Urothelium cell line (cell line): ENCODE data around the gene BPTF.
"Not testable (repeated sequence)": the region's sequence is repeated elsewhere in the genome, so short reads cannot be mapped to it uniquely, and the experiment has no call there.

Experiments
- DNase-seq: peaks from one replicate; pipeline ENCODE4 v3.0.0; 2011; ENCODE audit warnings: low spot score, mixed read lengths
- FAIRE-seq: peaks from 2 replicates; lab custom pipeline; 2011; peaks lifted over from hg19 to GRCh38; lab: Jason Lieb, UNC

The BPTF gene

DNA sequence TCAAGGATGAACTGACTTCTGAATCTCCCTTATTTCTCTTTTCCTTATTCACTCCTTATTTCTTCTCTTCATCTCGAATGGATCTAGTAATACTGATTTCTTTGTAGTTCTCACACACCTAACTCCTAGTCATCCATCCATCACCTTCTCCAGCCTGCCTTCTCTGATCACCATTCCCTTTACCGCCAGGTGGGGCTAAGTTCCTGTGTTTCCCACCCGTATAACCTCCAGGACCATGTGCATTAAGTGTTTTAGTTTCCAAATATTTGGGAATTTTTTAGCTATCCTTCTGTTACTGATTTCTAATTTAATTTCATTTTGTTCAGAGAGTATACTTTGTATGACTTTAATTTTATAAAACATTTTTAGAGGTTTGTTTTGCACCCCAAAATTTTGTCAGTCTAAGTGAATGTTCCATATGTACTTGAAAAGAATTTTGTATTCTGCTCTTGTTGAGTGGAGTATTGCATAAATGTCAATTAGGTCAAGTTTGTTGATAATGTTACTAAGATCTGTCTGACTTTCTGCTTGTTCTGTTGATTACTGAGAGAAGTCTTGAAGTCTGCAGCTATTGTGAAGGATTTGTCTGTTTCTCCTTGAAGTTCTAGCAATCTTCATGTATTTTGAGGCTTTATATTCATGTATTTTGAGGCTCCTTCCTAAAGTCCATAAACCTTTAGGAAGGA is 8.8 kb downstream of the BPTF start:
- DNase-seq (no peak), FAIRE-seq (no peak)

DNA sequence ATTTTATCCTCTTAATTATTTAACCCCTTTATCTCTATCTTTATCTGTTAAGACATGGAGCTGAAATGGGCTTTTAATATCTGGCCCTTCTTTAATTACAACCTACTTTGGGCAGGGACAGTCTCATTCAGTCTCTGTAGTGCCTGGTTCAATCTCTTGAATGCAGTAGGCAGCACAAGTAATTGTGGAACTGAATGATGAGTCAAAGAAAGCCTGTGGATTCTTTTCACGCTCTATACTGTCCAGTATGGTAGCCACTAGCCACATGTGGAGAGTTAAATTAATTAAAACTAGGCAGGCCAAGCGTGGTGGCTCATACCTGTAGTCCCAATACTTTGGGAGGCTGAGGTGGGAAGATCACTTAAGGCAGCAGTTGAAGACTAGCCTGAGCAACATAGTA is 9.3 kb downstream of the BPTF start:
- FAIRE-seq = no peak
- no peak for DNase-seq

DNA sequence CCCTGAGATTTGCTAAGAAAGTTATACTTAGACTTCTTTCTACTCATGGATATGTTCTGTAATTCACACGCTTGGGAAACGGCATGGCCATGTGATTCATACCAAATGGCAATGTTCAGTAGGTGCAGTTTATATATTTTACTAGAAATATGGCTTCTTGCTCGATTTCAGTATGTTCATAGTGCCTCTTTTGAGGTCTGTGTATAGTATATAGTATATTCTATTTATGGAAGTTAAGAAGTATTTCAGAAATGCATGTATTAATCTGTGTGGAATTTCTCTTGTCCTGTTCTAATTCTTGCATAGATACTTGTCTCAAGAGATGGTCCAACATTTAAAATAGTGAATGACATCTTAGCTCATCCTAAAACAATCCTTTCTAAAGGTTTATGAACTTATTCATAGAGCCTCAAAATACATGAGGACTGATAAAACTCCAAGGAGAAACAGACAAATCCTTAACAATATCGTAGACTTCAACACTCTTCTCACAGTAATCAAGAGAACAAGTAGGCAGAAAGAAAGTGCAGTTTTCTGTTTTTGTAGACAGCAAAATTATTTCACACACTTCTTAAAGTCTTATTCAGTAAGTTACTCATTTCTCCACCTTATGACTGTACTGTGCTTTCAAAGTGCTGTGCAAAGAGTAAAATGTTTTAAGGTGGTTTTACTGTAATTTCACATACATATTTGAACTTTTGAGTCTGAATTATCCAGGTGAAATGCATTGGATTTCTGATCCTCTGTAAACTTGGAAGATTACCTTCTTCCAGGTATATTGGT is 11.1 kb downstream of the BPTF start:
- DNase-seq = no peak
- FAIRE-seq = no peak

DNA sequence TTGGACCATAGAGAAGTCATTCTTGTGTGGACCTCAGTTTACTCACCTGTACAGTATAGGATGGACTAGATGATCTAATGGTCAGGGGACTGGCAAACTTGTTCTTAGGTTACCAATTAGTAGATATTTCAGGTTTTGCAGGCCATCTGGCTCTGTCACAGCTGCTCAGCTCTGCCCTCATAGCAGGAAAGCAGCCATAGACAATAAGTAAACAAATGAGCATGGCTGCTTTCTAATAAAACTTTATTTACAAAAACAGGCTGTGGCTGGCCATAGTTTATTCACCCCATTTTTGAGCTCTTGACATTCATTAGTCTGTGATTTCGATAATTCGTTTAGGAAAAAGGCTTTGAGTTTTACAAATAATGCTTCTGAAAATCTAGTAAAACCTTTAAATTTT is 12.7 kb downstream of the BPTF start:
- DNase-seq = no peak
- FAIRE-seq = no peak

DNA sequence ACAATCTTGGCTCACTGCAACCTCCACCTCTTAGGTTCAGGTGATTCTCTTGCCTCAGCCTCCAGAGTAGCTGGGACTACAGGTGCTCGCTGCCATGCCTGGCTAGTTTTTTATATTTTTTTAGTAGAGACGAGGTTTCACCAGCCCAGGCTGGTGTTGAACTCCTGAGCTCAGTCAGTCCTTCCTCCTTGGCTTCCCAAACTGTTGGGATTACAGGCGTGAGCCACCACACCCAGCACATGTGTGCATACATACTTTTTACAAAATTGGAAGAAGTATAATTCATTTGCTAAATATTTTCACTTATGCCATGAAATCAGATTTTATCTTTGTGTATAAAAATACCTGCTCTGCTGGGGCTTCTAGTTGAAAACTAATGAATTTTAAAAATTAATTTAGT is 13.2 kb downstream of the BPTF start:
- FAIRE-seq = no peak
- no peak for DNase-seq

DNA sequence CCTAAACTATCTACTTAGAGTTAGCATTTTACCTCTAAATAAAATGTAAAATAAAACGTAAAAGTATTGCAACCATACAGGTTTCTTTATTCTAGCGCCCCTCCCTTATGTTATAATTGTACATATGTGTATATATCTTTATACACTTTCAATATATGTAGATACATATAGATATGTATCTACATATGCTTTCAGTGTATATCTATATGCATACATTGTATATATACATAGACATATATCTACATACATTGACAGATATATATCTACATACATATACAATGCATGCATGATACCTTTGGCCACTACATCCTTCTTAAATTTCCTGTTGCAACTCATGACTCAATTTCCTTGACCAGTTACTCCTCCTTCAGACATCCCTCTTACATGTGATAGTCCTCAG is 16.7 kb downstream of the BPTF start:
- FAIRE-seq (no peak), DNase-seq (no peak)

DNA sequence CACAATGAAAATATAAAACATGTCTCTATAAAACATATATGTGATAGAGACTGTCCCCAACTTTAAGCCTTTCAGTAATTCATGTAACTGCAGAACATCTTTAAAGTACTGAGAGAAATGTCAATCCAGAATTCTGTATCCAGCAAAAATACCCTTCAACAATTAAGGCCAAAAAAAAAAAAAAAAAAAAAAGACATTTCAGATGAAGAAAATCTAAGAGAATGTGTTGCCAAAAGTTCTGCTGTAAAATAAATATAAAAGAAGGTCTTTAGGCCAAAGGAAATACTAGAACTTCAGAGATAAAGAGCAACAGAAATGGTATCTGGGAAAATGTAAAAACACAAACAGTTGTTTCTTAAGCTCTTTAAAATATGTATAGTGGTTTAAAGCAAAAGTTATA is 17.3 kb downstream of the BPTF start:
- DNase-seq = no peak
- FAIRE-seq = no peak

DNA sequence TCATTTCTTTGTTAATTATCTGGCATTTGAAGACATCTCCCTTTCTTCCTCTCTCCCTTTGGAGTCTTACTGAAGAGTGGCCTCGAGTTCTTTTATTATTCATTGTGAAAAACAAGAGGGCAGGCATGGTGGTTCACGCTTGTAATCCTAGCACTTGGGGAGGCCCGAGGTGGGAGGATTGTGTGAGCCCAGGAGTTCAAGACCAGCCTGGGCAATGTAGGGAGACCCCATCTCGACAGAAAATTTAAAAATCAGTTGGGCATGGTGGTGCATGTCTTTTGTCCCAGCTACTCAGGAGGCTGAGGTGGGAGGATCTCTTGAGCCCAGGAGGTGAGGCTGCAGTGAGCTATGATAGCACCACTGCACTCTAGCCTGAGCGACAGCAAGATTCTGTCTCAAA is 20.1 kb downstream of the BPTF start:
- DNase-seq = no peak
- no peak for FAIRE-seq

DNA sequence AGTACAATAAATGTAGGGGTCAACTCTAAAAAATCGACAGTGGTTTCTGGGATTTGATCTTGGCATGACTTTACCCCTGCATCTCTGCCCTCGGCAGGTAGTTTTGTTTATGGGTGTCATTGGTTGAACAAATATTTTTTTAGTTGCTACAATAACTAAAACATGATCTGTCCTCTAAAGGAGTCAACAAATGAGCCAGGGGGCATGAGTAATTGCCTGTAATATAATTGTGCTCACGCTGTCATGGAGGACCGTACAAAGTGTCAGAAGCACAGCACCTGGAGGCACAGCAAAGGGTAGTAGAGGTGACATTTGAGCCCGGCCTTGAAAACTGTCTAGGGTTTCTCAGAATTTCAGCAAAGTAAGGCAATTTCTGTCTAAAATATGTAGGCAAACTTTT is 22.9 kb downstream of the BPTF start:
- not testable (repeated sequence) for FAIRE-seq, DNase-seq

DNA sequence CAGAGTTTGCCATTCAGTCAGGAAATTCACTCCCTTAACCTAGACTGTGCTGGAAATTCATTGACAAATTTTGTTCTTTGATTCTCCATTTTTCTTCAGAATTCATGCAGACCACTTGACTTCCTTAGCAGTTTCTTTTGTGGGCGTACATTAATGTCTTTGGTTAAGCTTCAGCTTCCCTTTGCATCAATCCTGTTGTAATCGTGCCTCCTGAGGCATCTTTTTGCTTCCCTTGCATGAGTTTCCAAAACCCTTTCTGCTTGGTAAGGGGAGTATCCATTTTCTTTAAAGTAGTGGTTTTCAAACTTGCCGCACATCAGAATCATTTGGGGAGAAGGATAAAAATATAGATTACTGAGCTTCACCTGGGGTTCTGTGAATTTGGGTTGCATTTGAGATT is 23.5 kb downstream of the BPTF start:
- DNase-seq, FAIRE-seq: not testable (repeated sequence)

DNA sequence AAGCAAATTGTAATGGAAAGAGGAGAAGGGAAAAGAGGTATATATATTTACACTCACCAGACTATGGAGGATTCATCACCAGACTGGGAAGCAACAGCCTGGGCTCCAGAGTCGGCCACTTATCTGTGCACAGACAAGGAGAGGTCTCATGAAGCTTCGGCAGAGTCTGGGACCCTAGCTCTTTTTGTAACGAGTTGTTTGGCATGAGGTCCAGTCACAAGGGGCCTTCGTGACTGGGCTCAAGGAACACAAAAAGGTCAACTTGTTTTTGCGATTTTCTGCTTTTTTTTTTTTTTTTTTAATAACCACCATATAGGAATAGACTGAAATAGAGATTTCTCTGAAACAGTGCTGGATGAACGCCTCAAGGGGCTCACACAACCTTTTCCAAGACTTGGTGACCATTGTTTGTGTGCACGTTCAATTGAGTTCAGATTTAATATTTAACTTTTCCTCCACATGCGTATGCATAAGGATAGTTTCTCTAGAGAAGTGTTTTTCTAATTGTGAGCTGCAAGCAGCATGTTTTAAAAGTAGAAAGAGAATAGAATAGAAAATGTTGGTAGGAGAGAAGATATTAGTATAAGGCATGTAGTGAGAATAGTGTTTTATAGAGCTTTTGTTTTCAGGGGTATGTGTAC is 25.8 kb downstream of the BPTF start:
- DNase-seq (no peak), FAIRE-seq (no peak)

DNA sequence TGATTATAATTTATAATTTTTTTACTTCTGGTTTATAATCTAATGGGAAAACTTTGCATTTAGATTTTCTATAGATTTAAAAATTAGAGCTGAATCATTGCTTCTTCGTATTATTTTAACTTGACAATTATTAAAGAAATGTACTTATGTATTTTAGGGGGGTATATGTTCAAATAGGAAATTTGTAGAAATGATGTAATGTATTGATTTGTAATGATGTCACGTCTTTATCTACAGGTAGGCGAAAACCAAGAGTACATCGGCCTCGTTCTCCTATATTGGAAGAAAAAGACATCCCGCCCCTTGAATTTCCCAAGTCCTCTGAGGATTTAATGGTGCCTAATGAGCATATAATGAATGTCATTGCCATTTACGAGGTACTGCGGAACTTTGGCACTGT is 28.4 kb downstream of the BPTF start:
- FAIRE-seq (no peak), DNase-seq (no peak)

DNA sequence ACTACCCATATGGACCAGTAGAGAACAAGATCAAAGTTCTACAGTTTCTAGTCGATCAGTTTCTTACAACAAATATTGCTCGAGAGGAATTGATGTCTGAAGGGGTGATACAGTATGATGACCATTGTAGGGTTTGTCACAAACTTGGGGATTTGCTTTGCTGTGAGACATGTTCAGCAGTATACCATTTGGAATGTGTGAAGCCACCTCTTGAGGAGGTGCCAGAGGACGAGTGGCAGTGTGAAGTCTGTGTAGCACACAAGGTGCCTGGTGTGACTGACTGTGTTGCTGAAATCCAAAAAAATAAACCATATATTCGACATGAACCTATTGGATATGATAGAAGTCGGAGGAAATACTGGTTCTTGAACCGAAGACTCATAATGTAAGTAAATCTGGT is 29.1 kb downstream of the BPTF start:
- FAIRE-seq (no peak), DNase-seq (no peak)

DNA sequence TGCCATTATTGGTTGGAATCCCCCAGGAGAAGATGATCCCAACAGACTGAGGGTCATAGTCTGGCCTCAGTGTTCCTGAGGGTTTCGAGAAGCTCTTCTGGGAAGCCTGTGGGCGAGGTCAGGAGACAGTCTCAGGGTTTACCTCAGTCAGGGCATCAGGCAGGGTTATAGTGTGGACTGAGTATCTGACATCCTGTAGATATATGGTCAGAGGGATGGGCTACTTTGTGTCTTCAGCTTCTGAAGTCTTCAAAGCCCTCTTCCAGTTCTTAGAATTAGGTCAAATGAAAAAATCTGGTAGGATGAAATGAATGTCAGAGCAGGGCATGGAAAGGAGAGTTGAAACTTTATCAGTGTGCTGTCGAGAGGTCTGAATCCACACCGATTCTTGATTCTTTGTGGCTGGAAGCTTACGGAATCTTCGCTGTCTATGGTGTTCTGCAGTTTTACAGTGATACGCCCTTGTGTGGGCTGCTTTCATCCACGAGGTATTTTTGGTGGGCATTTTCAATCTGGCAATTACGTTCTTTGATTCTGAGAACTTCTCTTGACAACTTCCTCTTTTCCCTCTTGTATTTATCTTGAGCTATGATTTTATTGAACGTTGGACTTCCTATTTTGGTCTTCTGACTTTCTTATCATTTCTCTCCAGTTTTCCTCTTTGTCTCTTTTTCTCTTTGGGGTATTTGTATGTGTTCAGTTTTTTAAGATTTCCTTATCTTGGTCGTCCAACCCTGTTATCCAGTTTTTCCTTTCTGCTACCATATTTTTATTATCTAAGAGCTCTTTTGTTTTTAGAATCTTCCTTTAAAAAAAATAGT is 30.4 kb downstream of the BPTF start:
- FAIRE-seq (no peak), DNase-seq (no peak)

DNA sequence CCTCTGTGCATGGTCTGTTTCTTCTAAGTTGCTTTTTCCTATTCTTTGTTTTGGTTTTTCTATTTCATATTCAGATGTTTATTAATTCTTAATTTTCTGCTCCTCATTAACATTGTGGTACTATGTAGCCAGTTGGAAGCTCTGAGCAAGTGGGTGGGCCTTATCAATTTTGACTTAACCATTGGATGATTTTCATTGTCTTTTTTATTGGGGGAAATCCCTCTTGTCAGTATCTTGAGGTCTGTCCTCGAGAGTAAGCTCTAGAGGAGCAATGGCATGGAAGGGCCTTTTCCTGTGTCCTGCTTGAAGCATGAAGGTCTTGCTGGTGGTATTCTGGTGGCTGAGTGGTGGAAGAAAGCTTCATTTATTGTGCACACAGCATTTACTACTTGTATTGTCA is 31.1 kb downstream of the BPTF start:
- DNase-seq = not testable (repeated sequence)
- peak; percentile 9 for FAIRE-seq

DNA sequence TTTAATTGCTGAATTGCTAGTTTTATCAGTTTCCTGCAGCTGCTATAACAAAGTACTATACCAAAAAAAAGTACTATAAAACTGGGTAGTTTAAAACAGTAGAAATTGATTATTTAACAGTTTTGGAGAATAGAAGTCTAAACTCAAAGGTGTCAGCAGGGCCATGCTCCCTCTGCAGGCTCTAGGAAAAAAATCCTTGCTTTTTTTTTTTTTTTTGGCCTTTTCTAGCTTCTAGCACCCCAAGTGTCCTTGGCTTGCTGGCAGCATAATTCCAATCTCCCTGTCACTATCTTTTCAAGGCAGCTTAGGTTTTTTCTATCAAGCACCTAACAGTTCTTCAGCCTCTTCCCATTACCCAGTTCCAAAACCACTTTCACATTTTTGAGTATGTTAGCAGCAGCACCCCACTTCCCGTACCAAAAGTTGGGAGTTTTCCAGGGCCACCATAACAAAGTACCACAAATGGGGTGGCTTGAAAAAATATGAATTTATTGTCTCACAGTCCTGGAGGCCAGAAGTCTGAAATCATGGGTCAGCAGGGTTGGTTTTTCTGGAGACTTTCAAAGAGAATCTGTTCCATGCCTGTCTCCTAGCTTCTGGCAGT is 37.4 kb downstream of the BPTF start:
- FAIRE-seq (no peak), DNase-seq (no peak)

DNA sequence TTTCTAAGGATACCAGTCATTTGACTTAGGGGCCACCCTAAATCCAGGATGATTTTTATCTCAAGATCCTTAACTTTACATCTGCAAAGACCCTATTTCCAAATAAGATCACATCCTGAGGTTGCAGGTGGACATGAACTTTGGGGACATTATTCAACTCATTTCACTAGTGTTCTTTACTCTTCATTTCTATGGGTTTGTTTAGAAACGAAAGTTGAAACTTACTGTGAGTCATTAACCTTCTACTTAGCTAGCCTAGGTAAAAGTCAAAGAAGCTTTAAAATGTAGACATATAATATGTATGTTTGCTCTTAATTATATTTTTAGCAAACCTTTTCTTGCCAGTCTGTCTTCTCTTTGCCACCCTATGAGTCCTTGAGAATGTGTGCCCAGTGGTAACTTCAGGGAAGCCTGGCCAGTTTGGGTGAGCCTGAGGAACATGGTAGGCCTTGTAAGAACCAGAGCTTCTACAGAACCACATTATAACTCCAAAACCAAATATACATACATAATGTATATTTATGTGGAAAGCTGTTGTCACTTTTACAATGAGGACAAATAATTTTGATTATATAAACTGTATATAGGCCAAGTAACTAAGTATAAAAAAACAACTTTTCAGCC is 38.4 kb downstream of the BPTF start:
- FAIRE-seq (no peak), DNase-seq (no peak)

DNA sequence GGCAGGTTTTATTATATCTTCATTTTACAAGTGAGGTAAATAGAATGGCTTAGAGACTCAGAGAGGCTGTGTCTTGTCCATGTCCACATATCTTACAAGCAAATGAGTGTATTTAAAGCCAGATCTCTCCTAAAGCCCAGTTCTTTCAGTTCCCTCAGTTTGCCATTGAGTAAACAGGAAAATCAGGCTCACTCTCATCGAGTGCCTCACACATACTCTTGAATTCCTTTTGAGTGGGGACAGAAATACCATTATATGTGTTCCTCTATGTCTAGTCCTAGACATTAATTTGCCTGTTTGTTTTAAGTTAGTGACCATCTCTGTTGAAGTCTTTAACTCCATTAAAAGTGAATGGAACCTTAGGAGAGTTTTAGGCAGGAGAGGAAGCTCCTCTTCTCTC is 40.1 kb downstream of the BPTF start:
- DNase-seq (no peak), FAIRE-seq (no peak)

DNA sequence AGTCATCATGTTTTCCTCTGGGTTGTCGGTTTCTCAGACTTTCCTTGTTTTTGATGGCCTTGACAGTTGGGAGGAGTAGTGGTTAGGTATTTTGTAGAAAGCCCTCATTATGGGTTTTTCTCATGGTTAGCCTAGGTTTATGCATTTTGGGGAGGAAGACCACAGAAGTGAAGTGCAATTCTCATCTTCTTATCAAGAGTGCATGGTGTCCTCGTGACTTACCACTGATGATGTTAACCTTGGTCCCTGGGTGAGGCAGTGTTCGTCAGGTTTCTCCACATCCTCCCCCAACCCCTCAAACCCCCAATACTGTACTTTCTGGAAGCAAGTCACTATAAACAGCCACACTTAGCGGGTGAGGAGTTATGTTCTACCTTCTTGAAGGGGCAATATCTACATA is 42.3 kb downstream of the BPTF start:
- FAIRE-seq (no peak), DNase-seq (no peak)

DNA sequence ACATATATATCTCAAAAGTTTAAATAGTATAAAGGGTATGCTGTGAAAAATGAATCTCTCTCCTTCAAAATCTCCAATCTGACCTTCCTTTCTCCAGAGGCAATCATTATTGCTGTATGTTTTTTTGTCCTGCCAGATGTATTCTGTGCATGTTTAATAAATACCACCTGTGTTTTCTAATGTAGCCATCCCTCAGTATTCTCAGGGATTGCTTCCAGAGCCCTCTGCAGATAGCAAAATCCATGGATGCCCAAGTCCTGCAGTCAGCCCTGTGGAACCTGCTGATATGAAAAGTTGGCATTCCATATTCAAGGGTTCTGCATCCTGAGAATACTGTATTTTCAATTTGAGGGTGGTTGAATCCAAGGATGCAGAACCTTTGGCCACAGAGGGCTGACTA is 42.9 kb downstream of the BPTF start:
- DNase-seq (no peak), FAIRE-seq (no peak)
